Measurements from ENCODE around the gene IRAK1. TPM values are rescaled to one million over a fixed set of nuclear protein-coding genes. Genes with fewer than 3 reads are reported as not detected.

IRAK1 gene
- total and polyA plus RNA-seq, 11 donors, result 22.0 to 89.3 (median 29.7) TPM

DNA sequence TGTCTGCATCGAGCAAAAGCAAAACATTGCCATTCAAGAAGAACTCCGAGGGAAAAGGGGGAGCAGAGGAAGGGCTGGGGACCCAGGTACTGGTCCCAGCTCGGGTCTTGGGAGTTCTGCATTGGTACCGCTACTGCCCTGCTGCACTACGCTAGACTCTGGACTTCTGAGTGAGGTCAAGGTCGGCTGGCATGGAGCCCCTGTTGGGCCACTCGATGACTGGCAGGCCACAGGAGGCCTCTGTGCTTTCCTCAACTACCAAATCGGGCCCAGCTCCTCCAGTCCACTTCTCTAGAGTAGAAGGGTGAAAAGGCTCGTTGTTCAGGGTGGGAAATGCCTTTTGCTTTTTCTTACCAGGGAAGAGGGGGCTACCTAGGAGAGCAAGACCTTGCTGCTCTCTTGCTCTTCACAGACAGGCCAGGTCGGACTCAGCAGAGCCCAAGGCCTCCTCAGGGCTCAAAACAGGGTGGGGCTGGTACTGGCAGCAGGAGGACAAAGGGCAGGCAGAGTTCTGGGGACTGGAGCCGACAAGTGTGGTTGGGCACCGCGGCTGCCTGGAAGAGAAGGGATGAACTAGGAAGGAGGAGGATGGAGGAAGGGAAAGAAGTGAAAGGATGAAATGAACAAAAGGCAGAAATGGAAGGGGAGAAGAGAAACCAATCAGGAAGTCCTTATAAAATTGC lies 8.9 kb upstream of the IRAK1 start:
- intact Hi-C loops (cut with DNase I), result loop anchor here in 1 of 10 donors (10.0 kb wide), 1 partner anchor 66 kb away; the partner anchor contains the start of gene MECP2
- no peak overlapping the region for H3K4me3 ChIP-seq
- peaks cover 0 to 45% (median 0%) of the 10 kb centered on the region in 9 donors for H3K27me3 ChIP-seq
- DNase-seq (no peak), ATAC-seq (no peak)
- peaks cover 0 to 49% (median 28%) of the 10 kb centered on the region in 9 donors for H3K36me3 ChIP-seq
- H3K9me3 ChIP-seq, result no peaks in the 10 kb centered on the region
- H3K27ac ChIP-seq, result no peak overlapping the region
- TF ChIP-seq, protein P1, sequence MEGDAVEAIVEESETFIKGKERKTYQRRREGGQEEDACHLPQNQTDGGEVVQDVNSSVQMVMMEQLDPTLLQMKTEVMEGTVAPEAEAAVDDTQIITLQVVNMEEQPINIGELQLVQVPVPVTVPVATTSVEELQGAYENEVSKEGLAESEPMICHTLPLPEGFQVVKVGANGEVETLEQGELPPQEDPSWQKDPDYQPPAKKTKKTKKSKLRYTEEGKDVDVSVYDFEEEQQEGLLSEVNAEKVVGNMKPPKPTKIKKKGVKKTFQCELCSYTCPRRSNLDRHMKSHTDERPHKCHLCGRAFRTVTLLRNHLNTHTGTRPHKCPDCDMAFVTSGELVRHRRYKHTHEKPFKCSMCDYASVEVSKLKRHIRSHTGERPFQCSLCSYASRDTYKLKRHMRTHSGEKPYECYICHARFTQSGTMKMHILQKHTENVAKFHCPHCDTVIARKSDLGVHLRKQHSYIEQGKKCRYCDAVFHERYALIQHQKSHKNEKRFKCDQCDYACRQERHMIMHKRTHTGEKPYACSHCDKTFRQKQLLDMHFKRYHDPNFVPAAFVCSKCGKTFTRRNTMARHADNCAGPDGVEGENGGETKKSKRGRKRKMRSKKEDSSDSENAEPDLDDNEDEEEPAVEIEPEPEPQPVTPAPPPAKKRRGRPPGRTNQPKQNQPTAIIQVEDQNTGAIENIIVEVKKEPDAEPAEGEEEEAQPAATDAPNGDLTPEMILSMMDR (IDR thresholded peaks at IDR 0.05), result no peak
- TF ChIP-seq POLR2A (IDR thresholded peaks at IDR 0.05), result no peak
- WGBS, 4 donors, result 62 to 81% (median 73%) methylated on average over 13 of the region's 13 CpGs
- H3K4me1 ChIP-seq, result peaks cover 0 to 31% (median 1%) of the 10 kb centered on the region in 12 donors

DNA sequence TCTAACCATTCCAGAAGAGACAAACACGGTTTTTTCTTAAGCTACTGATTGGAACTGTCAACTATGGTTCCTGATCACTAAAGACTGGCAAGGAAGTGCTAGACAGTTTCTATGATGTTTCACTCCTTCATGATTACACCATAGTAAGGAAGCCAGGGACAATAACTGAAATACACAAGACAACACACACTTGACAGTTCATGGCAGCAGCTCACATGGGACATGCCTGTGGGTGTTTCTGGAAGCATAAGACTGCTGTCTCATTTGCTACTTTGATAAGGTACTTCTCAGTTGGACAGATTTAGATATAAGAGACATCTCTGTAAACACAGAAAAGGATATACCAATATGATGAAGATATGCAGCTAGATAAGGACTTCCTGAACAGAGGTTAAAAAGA lies 8.3 kb upstream of the IRAK1 start:
- peaks cover 0 to 51% (median 0%) of the 10 kb centered on the region in 9 donors for H3K27me3 ChIP-seq
- no peak overlapping the region for H3K4me3 ChIP-seq
- no peak for ATAC-seq
- no peak for DNase-seq
- WGBS, 4 donors, result 38 to 86% (median 61%) methylated on average over 1 of the region's 1 CpG
- TF ChIP-seq, protein P1 (IDR thresholded peaks at IDR 0.05), result no peak
- no peak for TF ChIP-seq POLR2A (IDR thresholded peaks at IDR 0.05)
- peaks cover 0 to 27% (median 1%) of the 10 kb centered on the region in 12 donors for H3K4me1 ChIP-seq
- H3K36me3 ChIP-seq, result peaks cover 0 to 49% (median 28%) of the 10 kb centered on the region in 9 donors
- intact Hi-C loops (cut with DNase I), result loop anchor here in 1 of 10 donors (10.0 kb wide), 1 partner anchor 67 kb away; the partner anchor contains the start of gene MECP2
- no peak overlapping the region for H3K27ac ChIP-seq
- H3K9me3 ChIP-seq, result no peaks in the 10 kb centered on the region

DNA sequence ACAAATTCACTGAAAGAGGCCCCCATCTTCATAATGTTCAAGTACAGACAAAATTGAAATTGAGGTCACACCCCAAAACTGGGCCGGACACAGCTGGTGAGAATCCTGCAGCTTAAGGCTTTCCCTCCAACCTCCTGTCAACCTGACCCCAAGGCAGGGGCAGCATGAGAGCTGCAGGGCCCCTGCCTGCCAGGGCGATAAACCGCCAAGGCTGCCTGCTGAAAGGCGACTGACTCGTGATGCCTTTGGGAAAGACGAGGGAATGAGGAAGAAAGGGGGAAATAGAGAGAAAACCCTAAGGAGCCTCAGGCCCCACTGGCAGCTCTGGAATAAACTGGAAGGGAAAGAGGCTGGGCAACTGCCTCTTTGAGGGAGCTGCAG lies 7.3 kb upstream of the IRAK1 start:
- Histone ChIP-seq H3K9me3 (no peaks in the 10 kb centered on the region), H3K4me3 (no peak overlapping the region), H3K27me3 (peaks cover 0 to 59% (median 0%) of the 10 kb centered on the region in 9 donors), H3K36me3 (peaks cover 0 to 45% (median 28%) of the 10 kb centered on the region in 9 donors), H3K27ac (no peak overlapping the region), H3K4me1 (peaks cover 0 to 19% (median 1%) of the 10 kb centered on the region in 12 donors)
- no peak for TF ChIP-seq POLR2A (IDR thresholded peaks at IDR 0.05)
- TF ChIP-seq, protein P1 (IDR thresholded peaks at IDR 0.05), result no peak
- no peak for ATAC-seq
- no peak for DNase-seq
- intact Hi-C loops (cut with DNase I), result loop anchor here in 1 of 10 donors (10.0 kb wide), 1 partner anchor 68 kb away; the partner anchor contains the start of gene MECP2
- WGBS, 4 donors, result 78 to 80% (median 79%) methylated on average over 6 of the region's 6 CpGs

All from heart left ventricle (tissue), 16 donors.